Central memory CD4-positive, alpha-beta T cell (primary cell): Measurements from ENCODE around the gene ADPRM.

Experiments used
- DNase-seq: peaks from one replicate; pipeline ENCODE4 v3.0.0; 2022

Gene ADPRM

DNA sequence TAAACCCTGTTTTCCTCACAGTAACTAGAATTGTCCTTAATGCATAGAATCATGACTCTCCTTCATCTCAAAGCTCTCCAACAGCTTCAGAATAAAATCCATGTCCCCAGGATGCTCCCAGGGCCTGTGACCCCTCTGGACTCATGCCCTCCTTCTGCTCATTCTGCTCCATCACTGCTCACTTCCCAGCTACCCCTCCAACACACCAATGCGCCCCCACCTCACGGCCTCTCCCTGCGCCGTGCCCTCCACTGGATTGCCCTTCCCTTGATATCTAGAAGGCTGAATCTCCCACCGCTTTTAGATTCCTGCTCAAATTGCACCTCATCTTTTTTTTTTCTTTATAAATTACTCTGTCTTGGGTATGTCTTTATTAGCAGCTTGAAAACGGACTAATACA lies 45.0 kb downstream of the ADPRM start:
- DNase-seq, result no peak

- DNase-seq, result no peak
These were observed 46.1 kb downstream of the ADPRM start for GRCh38 chr17:10743316-10744009.

- peak; percentile 37 for DNase-seq
These were observed 47.2 kb downstream of the ADPRM start for GRCh38 chr17:10744501-10745000.

GRCh38 chr17:10745231-10745630 lies 47.8 kb downstream of the ADPRM start:
- DNase-seq, result no peak

GRCh38 chr17:10748531-10749181 lies 51.3 kb downstream of the ADPRM start:
- no peak for DNase-seq

DNA sequence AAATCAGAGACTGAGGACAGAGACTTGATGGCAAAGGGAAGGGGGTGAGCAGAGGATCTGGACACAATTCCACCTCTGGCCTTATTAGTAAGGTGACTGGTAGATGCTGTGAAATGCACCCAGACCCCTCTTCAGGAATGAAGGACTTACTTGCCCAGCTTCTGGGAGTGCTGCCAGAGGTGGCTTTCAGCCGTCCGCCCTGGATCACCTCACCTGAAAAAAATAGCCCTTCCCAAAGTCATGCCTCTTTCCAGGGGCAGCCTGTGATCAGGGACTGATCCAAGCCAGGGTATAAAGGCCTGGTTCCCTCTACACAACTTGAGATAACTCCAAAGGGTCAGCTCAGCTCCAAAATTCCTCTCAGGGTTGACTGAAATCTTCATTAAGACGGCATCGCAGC lies 52.8 kb downstream of the ADPRM start:
- no peak for DNase-seq

DNA sequence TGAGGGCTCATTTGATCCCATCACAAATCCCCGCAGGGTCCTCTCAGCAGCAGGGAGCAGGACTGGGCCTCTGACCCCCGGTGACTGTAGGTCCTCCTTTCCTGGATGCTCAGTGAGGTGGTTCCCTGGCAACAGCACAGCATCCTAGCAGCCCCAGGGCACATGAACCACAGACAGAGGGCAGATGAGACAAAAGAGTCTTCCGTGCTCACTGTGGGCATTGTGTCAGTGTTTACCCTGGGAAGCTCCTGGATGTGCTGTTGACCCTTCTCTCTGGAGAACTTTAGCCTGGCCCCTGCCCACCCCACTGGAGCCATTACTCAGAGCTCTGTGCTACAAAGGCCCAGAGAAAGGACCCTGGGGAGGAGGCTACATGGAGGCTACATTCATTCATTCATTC lies 54.2 kb downstream of the ADPRM start:
- no peak for DNase-seq

DNA sequence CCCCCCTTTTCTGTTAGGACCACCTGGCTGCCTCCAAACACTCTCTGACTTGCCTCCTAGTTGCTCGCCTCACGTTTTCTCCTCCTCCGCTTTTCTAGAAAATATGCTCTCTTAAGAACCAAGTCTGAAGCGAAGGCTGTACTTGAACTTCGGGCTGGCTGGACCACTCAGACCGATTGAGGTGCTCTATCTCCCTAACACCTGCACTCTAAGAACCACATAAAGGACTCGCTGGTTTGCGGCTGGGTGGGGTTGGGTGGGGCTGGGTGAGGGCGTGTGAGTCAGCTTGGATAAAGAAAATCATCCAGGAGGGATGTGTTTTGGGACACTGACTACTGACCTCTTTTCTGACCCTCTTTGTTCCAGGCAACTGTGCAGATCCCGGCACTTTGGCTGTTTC lies 55.3 kb downstream of the ADPRM start:
- DNase-seq, result no peak

- no peak for DNase-seq
These were observed 56.7 kb downstream of the ADPRM start for GRCh38 chr17:10754109-10754508.

DNA sequence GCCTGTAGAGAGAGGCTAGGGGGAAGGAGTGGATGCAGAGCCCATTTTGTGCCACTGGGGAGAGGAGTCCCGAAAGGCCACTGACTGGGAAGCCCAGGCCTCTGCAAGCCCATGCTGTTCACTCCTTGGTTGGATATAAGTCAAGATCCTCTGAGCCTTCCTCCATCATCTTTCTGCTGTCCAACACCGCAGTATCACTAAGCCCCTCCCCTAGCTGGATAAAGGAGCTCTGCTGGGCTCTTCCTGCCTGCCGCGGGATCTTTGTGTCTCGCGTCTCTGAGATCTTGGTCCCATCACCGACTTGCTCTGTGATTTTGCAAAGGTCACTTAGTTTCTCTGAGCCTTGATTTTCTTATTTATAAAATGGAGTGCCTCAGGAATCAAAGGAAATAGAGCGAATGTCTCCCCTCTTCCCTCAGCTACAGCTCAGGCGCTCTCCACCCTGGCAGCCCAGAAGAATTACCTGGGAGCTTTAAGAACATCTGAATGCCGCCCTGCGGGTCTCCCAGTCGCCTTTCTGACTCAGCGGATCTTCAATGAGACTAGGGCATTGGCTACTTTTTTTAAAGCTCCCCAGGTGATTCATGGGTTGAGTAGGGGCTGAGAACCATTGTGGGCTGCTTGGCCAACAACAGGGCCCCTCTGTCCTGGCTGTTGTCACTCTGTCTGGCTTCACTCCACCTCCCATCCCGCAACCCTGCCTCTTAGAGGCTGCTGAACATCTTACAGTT lies 57.6 kb downstream of the ADPRM start:
- no peak for DNase-seq

DNA sequence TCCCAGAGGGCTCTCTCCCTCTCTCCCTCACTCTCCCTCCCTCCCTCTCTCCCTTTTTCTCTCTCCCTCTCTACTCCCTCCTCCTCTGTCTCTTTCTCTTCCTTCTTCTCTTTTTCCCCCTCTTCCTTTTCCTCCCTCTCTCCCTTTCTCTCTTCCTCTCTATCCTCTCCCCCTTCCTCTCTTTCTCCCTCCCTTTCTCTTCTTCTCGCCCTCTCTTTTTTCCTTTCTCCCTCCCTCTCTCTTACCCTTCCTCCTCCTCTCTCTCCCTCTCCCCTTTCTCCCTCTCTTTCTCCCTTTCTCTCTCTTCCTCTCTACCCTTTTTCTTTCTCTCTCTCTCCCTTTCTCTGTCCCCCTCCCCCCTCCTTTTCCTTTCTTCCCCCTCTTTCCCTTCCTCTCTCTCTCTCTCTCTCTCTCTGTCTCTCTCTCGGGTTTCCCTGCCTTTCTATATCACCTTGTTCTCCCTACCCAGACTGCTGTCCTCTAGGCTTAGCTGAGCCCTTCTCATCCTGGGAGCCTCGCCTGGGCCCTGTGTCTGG lies 58.3 kb downstream of the ADPRM start:
- DNase-seq, result no peak

DNA sequence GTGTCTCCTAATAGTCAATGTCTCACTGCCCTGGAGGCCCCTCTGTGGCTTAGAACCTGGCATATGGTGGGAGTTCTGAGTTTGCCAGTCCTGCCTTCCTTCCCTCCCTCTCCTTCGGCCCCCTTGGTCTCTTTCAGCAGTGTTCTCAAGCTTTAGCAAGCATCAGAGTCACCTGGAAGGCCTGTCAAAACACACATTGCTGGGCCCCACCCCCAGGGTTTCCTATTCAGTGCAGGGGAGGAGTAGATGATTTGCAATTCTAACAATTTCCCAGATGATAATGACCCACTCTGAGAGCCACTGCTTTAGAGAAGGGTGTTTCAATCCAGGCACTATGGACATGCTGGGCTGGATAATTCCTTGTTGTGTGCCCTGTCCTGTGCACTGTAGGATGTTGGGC lies 58.8 kb downstream of the ADPRM start:
- no peak for DNase-seq

DNA sequence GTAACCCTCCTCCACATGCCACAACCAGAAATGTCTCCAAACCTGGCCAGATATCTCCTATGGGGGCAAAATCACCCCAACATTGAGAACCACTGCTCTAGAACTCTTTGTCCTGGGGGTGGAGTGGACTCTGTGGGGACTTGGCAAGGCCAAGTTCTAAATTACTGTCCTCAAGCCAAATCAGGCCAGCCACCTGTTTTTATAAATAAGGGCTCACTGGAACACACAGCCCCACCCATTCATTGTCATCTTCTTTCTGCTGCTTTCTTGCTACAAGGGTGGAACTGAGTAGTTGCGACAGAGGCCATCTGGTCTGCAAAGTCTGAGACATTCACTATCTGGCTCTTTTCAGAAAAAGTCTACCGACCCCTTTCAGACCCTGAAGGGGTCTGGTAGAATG lies 59.2 kb downstream of the ADPRM start:
- no peak for DNase-seq

DNA sequence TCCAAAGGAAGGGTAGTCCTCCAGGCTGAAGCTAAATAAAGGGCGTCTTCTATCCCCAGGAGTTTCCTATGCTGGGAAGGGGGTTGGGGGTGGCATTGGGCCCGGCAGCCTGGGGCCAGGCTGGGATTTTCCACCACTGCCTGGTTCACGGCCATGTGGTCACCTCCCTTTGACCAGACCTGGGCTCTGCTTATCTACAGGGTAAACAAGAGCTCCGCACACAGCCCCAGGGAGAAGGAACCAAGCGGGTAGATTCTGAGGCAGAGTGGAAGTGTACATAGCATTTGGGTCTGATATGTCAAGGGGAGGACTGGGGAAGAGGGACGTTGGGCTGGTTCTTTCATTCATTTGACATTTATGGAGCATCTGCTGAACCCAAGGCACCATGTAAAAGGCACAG lies 59.7 kb downstream of the ADPRM start:
- no peak for DNase-seq

DNA sequence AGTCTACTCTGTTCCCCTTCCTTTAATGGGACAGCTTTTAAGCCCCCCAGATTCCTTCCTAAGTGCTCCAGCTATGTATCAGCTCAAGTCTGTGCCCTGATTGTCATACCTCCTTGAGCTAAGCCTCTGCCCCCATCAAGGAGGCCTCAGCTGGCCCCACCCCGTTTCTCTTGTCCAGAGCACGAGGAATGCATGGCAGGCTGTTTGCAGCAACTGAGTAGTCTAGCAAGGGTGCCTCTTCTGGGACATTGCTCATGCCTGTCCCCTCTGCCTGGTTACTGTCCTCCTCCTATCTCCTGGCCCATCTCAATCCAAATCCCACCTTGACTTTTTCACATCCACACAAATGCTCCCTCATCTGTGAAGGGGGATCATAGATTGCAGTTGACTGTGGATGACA lies 60.3 kb downstream of the ADPRM start:
- no peak for DNase-seq

DNA sequence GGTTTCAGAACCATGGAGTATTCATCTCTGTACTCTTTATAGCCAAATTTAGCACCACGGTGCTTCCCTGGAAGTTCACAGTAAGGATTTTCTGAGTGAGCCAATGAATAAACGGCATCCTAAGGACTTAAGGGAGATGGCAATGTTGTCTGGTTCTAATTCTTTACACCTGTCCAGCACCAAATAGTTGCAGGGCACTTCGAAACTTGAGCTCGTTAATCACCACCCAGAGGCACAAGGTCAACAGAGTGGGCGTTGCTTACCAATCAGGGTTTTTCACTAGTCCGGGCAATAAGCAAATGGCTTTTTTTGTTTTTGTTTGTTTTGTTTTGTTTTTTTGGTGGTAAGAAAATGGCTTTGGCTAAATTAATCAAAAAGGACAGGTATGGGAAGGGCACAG lies 60.7 kb downstream of the ADPRM start:
- no peak for DNase-seq
